Mammary epithelial cell (primary cell): ENCODE data around the gene FADS6.

Source experiments
- EZH2 ChIP-seq: IDR thresholded peaks from 2 replicates; pipeline ENCODE4 v1.6.1; 2012; ENCODE audit warnings: low read length, inconsistent platforms, borderline replicate concordance
- TF ChIP-seq, protein P1 (sequence below), 2 donors: IDR thresholded peaks in 1 of 2; conservative IDR thresholded peaks in 1 of 2; 2 replicates each; pipeline ENCODE4 v1.5.1; 2011 to 2012; ENCODE audit warnings: inconsistent platforms in 2 of 2, low read length in 2 of 2, mild to moderate bottlenecking in 2 of 2, control low read depth in 1 of 2, low read depth in 1 of 2; ENCODE audit not compliant: insufficient read depth in 1 of 2; ENCODE audit errors: extremely low read depth in 1 of 2

DNA sequence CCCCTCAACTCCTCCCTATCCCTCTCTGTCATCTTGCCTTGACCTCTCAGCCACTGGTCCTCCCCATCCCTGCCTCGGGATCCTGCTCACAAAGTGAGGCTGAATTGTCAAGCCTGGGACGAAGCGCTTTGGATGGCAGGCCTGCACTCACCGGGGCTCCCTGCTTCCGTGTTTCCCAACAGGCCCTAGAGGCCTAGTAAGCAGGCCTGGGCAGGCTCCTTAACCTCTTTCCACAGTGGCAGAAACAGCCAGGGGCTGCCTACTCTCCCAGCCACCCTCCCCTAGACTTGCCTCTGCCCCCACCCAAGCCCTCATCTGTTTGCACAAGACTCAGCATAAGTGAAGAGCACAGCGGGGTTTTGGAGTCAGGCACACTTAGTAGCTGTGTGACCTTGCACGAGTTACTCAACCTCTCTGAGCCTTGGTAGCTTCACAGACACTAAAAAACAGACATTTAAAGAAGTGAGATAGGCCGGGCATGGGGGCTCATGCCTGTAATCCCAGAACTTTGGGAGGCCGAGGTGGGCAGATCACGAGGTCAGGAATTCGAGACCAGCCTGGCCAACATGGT is 5.0 kb upstream of the FADS6 start:
- TF ChIP-seq, protein P1, sequence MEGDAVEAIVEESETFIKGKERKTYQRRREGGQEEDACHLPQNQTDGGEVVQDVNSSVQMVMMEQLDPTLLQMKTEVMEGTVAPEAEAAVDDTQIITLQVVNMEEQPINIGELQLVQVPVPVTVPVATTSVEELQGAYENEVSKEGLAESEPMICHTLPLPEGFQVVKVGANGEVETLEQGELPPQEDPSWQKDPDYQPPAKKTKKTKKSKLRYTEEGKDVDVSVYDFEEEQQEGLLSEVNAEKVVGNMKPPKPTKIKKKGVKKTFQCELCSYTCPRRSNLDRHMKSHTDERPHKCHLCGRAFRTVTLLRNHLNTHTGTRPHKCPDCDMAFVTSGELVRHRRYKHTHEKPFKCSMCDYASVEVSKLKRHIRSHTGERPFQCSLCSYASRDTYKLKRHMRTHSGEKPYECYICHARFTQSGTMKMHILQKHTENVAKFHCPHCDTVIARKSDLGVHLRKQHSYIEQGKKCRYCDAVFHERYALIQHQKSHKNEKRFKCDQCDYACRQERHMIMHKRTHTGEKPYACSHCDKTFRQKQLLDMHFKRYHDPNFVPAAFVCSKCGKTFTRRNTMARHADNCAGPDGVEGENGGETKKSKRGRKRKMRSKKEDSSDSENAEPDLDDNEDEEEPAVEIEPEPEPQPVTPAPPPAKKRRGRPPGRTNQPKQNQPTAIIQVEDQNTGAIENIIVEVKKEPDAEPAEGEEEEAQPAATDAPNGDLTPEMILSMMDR (conservative IDR thresholded peaks at IDR 0.05 in 1 of 2, IDR thresholded peaks at IDR 0.05 in 1 of 2; ENCODE audit: extremely low read depth in 1 of 2, insufficient read depth in 1 of 2, low read depth in 1 of 2, low read length in 2 of 2): no peak
- TF ChIP-seq EZH2: no peak
